ENCODE data around the gene IDH3B.

IDH3B gene

DNA sequence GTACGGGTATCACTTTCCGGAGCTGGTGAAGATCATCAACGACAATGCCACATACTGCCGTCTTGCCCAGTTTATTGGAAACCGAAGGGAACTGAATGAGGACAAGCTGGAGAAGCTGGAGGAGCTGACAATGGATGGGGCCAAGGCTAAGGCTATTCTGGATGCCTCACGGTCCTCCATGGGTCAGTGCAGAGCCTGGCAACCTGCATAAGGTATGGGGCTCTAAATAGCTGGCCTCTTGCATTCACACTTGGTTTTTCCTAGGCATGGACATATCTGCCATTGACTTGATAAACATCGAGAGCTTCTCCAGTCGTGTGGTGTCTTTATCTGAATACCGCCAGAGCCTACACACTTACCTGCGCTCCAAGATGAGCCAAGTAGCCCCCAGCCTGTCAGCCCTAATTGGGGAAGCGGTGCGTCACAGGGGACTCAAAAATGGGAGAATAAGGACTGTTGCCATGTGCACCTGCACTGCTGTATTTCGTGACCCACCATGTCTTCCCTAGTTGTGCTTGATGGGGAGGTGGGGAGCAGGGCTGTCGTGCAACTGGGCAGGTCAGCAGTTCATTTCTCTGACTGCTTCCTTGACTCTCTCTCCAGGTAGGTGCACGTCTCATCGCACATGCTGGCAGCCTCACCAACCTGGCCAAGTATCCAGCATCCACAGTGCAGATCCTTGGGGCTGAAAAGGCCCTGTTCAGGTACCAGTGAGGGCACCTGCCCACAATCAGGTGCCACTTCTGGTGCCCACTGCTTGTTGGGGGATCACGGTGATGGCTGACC, 8.5 kb downstream of the IDH3B start:
- no peak for DNase-seq

DNA sequence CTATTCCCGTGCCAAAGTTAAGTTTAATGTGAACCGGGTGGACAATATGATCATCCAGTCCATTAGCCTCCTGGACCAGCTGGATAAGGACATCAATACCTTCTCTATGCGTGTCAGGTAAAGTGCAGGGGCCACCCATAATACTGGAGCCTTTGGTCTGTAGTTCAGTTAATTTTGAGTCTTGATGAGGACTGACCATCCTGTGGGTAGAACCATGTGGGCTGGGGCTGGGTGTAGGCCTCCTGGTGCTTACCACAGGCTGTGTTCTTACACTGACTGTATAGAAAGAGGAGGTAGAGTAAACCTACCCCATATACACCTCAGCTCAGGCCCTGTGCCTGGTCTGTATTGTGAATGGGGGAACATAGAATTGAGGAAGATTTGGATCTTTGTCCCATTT, 9.2 kb downstream of the IDH3B start:
- no peak for DNase-seq

DNA sequence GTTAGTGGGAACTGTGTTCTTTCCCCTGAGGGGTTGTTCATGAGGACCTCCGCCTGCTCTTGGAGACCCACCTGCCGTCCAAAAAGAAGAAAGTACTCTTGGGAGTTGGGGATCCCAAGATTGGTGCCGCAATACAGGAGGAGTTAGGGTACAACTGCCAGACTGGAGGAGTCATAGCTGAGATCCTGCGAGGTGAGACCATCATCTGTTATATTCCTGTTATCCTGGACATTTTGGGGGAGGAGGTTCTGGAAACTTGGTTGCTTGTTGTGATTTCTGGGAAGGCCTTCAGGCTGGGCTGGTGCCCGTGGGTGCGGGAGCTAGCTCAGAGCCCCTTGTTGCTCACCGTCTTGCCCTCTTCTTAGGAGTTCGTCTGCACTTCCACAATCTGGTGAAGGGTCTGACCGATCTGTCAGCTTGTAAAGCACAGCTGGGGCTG, 9.6 kb downstream of the IDH3B start:
- DNase-seq, result no peak

DNA sequence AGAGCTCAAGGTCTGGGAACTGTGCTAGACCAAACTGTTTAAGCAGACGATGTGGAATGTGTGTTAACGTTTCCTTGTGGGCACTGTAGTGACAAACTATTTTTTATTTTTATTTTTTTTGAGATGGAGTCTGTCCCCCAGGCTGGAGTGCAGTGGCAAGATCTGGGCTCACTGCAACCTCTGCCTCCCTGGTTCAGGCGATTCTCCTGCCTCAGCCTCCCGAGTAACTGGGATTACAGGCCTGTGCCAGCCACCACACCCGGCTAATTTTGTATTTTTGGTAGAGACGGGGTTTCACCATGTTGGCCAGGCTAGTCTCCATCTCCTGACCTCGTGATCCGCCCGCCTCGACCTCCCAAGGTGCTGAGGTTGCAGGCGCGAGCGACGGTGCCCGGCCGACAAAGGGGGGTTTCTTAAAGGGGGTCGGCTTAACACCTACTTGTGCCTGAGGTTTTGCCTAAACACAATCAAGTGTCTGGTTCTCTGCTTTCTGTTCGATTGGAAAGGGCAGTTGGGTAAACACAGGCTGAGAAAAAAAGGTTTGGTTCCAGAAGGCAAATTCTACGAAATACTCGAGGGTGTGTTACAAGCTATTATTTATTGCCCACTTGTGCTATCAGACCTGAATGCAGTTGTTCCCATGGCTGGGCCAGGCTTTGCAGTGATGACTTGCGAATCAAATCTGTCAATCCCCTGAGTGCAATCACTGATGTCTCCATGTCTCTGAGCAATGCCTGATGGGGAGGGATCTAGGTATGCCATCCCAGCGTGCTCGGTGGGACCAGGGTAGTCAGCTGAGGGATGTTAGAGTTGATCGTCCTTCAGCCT, 10.2 kb downstream of the IDH3B start:
- no peak for DNase-seq

DNA sequence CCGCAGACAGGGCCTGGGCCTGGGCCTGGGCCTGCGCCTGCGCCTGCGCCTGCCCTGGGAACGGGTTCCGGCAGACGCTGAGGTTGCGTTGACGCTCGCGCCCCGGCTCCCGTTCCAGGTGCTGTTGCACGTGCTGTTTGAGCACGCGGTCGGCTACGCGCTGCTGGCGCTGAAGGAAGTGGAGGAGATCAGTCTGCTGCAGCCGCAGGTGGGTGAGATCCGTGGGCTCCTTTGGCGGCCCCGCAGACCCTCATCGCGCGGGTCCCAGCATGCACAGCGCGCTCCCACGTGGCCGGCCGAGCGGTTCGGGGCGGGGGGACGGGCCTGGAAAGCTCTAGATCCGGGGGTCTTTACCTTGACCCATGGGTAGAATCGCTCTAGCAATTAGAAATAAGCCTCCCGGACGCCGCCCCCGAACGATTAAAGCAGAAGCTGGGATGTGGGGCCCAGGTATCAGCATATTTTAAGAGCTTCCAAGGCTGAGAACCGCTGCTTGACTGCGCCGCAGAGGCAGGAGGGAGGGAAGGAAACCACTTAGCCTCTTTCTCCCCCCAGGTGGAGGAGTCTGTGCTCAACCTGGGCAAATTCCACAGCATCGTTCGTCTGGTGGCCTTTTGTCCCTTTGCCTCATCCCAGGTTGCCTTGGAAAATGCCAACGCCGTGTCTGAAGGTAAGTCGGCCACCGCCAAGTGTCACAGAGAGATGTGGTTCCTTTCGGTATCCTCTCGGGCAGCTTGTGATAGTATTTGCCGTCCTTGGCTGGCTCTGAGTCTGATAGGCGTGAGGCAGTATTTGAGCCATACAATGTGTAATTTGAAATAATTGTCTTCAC, 11.1 kb downstream of the IDH3B start:
- no peak for DNase-seq

DNA sequence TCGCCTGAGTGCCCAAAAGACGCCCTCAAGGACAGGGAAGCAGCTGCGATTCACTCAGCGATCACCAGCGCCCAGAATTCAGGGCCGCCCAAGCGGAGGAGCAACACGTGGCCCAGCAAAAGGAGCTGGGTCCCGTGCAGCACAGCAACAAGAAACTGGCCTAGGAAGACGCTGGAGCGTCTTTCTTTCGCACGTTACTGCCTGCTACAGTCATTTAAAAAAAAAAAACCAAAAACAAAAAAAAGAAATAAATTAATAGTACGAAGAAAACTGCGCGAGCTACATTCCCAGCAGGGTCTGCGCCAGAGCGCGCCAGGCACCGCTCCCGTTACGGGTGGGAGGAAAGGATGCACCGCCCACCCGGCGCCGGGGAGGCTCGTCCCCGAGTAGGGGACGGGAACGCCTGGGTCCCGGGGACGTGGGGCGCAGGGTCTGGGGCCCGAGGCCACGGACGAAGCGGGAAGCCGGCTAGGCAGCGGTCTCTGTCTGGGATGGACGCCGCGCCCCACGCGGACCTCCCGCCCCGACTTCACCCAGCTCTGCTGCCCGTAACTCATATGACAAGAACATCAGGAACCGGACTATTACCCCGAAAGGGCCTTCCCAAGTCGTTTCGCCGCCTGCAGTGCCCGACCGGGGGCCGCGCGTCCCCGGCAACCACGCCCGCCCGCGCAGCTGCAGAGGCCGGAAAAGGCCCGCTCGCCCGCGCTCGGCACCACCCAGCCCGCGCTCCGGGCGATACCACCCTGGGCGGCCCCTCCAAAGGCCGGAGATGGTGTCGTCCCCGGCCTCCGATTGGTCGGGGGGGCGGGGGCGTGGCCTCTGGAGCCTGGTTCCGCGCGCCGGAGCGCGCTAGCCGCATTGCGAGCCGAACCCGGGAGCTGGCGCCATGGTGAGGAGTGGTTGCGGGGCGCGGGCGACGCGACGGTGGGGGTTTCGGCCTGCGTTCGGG, 12.0 kb downstream of the IDH3B start, which contains the start of gene NOP56:
TSS of gene NOP56 (plus strand) at position 861 of the 952 bp plus-strand sequence. CDS start at position 890, 29 bp downstream.
- peak; percentile 92 for DNase-seq

DNA sequence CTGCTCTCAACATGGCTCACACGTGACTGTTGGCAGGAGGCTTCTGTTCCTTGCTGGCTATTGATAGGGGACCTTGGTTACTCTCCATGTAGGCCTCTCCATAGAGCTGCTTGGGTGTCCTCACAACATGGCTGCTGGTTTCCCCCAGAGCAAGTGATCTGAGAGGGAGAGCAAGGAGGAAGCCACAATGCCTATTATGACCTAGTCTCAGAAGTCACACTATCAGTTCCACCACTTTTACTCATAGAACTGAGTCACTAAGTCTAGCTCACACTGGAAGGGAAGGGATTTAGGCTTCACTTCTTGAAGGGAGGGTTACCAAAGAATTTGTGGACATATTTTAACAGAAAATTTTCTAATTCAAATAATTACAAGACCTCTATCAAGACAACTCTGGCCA, 20.3 kb downstream of the IDH3B start:
- DNase-seq, result no peak

DNA sequence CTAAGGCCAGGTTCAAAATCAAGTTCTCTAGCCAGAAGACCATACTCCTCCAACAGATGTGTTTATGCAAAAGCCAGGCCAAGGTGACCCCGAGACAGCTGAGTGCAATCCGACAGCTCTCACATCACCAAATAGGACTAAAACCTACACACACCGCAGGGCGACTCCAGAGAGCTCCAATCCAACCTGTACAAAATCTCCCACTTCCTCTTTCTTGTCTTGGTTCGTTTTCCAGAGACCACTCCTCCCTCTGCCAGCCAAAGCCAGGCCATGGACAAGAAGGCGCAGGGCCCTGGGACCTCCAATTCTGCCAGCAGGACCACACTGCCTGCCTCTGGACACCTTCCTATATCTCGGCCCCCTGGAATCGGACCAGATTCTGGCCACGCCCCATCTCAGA, 23.1 kb downstream of the IDH3B start:
- no peak for DNase-seq

DNA sequence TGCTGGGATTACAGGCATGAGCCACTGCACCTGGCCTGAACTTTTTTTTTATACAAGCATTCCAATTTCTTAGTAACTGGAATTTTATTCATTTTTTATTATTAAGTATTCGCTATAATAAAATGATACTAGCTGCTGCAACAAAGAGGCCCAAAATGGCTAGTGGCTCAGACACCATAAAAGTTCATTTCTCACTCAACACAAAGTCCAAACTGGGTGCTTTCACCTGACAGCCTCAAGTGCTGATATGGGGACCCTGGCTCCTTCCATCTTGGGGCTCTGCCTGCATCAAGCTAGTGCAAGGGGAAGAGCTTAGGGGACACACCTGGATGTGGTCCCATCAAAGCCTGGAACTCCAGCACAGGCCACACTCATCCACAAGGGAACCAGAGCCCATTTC, 23.8 kb downstream of the IDH3B start:
- DNase-seq, result no peak

DNA sequence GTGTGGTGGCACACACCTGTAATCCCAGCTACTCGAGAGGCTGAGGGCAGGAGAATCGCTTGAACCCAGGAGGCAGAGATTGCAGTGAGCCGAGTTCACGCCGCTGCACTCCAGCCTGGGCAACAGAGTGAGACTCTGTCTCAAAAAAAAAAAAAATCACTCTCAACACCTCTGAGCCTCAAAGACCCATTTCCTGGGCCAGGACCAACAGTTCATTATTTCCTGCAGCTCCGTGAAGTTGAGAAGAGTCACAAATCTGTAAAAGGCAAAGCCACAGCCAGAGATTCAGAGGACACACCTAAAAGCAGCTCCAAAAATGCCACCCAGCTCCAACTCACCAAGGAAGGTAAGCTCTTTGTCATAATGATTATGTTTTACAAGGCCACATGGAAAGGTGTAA, 26.8 kb downstream of the IDH3B start:
- no peak for DNase-seq

DNA sequence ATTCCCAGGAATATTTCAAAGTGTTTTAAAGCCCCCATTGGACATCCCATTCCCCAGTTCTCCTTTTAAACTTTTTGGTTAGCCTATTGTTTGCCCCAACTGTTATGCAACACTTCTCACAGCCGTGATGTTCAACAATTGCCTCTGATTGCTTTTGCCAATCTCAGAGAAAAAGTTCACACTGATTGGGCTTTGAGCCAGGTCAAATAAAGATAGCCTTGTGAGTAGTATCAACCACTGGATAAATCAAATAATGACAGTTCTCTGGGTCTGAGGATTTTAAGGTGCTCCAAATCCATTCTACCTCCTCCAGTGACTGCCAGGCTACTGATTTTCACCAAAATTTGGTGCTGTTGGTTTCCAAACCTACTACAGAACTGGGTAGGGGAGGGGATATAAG, 30.6 kb downstream of the IDH3B start:
- no peak for DNase-seq

DNA sequence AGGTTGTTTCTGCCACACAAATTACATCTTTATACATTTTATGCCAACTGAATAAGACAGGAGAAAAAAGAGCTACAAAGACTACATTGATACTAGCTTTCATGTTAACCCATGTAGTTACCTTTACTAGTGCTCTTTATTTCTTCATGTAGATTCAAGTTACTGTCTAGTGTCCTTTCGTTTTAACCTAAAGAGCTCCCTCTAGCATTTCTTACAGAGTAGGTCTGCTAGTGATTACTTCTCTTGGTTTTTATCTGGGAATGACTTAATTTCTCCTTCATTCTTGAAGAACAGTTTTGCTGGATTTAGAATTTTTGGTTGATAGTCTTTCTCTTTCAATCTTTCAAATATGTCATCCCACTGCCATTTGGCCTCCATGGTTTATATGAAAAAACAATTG, 32.8 kb downstream of the IDH3B start:
- no peak for DNase-seq

DNA sequence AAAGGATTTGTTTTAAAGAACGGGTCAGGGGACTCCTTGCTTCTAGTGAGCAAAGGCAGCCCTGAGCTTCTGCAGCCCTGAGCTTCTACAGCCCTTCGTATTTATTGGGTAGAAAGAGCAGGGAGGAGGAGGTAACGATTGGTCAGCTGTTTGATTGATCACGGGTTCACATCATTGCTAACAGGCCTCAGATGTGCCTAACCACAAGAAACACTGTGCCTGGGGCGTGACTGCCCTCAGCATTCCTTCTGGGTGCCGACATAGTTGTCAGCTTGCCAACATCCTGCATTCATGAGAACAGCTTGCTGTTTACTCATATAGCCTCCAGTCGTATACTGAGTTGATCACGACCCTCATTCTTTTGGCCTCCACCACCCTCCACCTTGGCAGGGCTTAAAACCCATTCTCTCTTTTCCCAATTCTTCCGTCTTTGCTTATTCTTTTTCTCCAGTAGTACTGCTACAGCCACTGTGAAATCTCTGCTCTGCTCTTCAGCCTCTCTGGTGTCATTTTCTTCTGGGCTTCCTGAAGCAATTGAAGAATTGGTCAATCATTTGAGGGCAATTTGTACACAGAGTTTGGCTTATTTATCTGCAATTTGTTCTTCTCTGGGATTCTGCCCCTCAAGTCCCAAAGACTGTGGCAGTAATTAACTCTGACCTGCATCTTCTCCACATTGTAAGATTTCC, 37.0 kb downstream of the IDH3B start:
- DNase-seq, result no peak

DNA sequence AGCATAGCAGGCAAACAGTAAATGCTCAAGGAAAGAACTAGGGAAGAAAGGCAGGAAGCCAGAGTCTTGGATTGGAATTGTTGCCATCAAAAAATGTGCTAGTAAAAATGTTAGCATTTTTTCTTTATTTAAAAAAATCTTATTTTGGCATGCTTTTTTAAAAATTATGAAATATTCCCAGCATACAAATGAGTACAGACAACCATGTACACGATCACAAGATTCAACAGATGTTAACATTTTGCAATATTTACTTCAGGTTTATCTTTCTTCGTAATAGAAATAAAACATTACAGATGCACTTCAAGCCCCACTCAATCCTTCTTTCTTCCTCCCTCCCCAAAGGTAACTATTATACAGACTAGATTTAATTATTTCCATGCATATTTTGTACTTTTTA, 39.0 kb downstream of the IDH3B start:
- DNase-seq, result no peak

DNA sequence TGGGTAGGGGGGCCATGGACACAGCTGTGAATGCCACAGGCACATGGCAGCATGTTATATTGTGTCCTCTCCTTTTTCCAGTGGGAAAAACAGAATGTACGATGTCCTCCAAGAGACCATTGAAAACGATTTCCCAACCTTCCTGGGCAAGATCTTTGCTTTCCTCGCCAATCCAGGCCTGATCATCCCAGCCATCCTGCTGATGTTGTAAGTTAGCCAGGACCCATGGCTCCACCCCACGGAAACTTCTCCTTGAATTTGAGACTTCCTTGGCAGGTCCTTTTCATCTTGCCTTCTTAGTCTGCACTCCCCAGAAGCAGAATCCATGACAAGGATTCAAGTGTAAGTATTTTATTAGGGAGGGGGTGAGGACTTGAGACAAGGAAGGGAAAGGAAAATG, 39.8 kb downstream of the IDH3B start:
- no peak for DNase-seq

DNA sequence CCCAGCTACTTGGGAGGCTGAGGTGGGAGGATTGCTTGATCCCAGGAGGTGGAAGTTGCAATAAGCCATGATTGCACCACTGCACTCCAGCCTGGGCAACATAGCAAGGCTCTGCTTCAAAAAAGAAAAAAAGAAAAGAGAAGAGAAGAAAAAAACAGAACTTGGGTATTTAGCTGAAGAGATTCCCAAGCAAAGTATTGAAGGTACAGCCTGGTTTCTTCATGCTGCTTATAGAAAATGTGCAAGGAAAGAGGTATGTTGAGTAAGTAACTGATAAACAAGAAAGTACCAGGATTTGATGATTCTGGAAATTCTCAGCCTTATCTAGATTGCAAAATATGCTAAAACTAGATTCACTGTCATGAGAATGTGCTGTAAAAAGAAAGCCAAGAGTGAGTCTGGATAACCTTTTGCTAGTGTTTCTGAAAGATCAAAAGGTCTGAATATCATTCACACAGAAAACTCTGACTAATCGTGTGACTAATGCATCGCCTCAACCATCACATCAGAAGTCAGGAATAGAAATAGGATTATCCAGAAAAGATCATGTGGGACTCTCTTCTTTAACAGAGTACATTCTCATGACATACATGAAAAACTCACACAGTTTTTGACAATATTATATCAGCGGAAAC, 43.9 kb downstream of the IDH3B start:
- no peak for DNase-seq

DNA sequence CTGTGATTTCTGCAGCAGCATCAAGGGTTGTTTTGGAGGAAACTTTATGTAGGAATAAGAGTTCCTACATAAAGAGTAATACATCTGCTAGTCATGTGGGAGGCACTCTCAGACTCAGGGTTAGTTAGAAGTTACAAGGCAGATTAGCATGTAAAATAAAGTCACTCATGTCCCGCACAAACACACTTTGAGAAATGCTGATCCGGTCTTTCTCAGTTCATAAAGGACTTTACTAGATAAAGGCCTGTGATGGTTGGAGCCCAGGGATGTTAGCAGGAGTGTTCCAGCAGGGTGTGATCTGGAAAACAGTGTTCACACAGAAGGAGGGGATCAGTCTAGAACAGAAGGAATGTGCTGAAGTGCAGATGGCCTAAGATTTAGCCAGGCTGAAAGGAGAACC, 44.7 kb downstream of the IDH3B start:
- DNase-seq, result no peak

DNA sequence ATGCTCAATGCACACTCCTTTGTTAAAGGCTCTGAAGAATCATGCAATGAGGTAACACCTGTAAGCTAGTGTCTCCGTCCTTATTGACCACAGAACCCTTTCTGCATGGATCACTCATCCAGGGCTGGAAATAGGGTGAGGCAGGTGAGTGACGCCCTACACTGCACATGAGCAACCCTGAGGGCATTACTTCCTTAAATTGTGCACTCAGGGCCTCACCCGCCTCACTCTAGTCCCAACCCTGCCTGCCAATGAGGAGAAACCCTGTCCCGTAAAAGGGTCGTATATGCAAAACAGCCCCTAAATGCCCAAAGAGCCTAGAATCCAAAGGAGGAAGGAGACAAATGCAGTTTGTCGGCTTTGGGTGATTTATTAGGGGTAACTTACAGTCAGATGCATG, 45.2 kb downstream of the IDH3B start:
- no peak for DNase-seq

DNA sequence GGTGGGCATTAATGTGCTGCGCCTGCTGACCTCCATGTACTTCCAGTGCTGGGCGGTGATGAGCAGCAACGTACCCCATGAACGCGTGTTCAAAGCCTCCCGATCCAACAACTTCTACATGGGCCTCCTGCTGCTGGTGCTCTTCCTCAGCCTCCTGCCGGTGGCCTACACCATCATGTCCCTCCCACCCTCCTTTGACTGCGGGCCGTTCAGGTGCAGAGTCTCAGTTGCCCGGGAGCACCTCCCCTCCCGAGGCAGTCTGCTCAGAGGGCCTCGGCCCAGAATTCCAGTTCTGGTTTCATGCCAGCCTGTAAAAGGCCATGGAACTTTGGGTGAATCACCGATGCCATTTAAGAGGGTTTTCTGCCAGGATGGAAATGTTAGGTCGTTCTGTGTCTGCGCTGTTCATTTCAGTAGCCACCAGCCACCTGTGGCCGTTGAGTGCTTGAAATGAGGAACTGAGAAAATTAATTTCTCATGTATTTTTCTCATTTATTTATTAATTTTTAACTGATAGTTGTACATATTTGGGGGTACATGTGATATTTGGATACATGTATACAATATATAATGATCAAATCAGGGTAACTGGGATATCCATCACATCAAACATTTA, 46.8 kb downstream of the IDH3B start:
- no peak for DNase-seq

DNA sequence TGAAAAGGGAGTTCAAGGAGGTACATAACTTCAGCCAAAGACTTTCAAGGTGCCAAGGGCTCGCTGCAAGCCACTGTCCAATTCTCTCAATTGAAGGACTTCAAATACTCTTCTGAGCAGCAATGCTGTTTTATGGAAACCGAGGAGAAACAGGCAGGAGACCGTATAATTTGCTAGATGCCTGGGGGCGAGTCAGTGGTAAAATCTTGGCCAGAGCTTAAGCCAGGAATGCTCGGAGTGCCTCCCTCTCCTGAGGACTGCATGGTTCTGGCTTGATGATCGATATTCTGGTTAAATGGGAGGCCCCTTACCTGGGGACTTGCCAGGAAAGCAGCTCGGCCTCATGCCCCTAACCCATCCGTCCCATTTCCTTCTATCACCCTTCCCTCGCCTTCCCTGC, 47.4 kb downstream of the IDH3B start:
- DNase-seq, result no peak

DNA sequence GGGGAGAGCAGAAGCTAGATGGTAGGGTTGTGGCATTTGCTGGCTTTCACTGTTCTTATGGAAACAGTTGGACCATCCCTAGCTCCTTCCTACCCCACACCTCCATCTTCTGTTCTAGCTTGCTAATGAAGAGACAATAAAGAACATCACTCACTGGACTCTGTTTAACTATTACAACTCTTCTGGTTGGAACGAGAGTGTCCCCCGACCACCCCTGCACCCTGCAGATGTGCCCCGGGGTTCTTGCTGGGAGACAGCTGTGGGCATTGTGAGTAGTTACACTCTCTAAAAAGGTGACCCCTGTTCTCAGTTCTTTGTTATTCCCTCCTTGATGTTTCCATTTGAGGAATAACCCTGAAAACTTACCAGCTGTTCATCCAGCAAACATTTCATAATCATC, 51.9 kb downstream of the IDH3B start:
- no peak for DNase-seq
